ENCODE results near the gene FIBCD1. TPM values are rescaled to one million over a fixed set of nuclear protein-coding genes. Genes with fewer than 3 reads are reported as not detected.

The FIBCD1 gene
- total RNA-seq, 4 donors from 2014 or later, result 3.3 TPM; not detected in 3

DNA sequence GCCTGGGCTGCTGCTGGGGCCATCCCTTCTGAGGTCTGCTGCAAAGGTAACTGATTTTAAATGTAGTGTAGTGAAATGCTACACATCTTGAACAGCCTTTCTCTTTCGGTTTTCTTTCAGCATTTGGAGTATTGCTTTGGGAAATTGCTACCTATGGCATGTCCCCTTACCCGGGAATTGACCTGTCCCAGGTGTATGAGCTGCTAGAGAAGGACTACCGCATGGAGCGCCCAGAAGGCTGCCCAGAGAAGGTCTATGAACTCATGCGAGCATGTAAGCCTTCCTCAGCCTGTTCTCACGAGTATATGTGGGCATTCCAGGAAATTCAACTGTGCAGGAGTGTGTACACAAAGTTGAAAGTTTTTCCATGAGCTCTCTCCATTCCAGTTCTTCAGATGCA, 60.8 kb downstream of the FIBCD1 start:
- DNase-seq, result no peak
- TF ChIP-seq POLR2A (IDR thresholded peaks at IDR 0.05), result no peak
- TF ChIP-seq, protein P1, sequence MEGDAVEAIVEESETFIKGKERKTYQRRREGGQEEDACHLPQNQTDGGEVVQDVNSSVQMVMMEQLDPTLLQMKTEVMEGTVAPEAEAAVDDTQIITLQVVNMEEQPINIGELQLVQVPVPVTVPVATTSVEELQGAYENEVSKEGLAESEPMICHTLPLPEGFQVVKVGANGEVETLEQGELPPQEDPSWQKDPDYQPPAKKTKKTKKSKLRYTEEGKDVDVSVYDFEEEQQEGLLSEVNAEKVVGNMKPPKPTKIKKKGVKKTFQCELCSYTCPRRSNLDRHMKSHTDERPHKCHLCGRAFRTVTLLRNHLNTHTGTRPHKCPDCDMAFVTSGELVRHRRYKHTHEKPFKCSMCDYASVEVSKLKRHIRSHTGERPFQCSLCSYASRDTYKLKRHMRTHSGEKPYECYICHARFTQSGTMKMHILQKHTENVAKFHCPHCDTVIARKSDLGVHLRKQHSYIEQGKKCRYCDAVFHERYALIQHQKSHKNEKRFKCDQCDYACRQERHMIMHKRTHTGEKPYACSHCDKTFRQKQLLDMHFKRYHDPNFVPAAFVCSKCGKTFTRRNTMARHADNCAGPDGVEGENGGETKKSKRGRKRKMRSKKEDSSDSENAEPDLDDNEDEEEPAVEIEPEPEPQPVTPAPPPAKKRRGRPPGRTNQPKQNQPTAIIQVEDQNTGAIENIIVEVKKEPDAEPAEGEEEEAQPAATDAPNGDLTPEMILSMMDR (IDR thresholded peaks at IDR 0.05), result no peak
- peaks cover 0 to 98% (median 0%) of the 10 kb centered on the region in 3 donors for H3K36me3 ChIP-seq
- H3K27ac ChIP-seq, result no peak overlapping the region
- H3K9me3 ChIP-seq, result no peaks in the 10 kb centered on the region
- H3K4me1 ChIP-seq, result peaks cover 0 to 6% (median under 1%) of the 10 kb centered on the region in 4 donors
- H3K27me3 ChIP-seq, result no peaks in the 10 kb centered on the region
- H3K4me3 ChIP-seq, result no peak overlapping the region

DNA sequence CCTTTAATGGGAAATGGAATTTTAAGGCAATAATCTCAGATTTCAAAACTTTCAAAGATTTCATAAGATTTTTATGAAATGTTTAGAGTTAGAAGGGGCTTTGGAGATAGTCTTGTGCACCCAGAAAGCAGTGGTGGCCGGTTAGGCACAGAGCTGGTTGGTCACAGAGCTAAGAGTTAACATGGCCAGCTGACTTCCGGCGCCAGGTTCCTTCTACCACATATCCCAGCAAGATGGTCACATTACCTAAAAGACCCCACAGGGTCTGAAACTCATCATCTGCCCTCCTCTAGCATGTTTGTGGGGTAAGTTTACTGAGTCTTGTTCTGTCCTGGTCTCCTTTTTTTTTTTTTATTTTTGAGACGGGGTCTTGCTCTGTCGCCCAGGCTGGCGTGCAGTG, 61.7 kb downstream of the FIBCD1 start:
- Histone ChIP-seq H3K27ac (no peak overlapping the region), H3K36me3 (peaks cover 0 to 98% (median 0%) of the 10 kb centered on the region in 3 donors), H3K4me3 (no peak overlapping the region), H3K27me3 (no peaks in the 10 kb centered on the region), H3K4me1 (peaks cover 0 to 16% (median 3%) of the 10 kb centered on the region in 4 donors), H3K9me3 (no peaks in the 10 kb centered on the region)
- no peak for TF ChIP-seq POLR2A (IDR thresholded peaks at IDR 0.05)
- TF ChIP-seq, protein P1 (IDR thresholded peaks at IDR 0.05), result no peak
- peak in 1 of 3 donors; percentile 3 for DNase-seq

DNA sequence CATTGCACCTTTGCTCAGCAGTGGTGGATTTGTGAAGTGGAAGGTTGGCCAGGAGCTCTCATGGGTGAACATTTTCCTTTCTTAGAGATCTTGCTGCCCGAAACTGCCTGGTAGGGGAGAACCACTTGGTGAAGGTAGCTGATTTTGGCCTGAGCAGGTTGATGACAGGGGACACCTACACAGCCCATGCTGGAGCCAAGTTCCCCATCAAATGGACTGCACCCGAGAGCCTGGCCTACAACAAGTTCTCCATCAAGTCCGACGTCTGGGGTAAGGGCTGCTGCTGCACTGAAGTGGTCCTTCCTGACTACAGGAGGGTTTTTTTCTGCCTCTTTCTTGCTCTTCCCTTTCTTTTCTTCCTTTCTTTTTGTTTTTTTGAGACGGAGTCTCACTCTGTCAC, 64.3 kb downstream of the FIBCD1 start:
- no peaks in the 10 kb centered on the region for H3K27me3 ChIP-seq

DNA sequence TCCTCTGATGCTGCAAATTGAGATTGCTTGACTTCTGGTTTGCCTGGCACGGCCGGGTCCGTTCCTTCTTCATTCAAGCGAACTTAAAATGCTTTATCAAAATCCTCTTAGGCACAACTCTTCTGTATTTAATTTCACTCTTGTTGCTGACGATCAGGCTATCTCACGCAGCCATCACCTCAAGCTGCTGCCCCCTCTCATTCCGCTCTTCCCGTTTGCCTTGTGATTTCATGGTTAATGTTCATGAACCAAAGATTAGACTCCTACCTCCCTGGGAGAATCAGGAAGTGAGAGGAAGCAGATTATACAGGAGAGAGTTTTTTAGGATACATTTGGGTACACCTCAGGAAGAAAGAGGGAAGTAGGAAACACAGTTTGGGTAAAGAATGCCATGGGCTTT, 65.1 kb downstream of the FIBCD1 start:
- no peak for TF ChIP-seq POLR2A (IDR thresholded peaks at IDR 0.05)
- TF ChIP-seq, protein P1 (IDR thresholded peaks at IDR 0.05), result no peak
- H3K27ac ChIP-seq, result peak overlapping the region in 2 of 4 donors; percentile 5 to 51
- no peak for DNase-seq
- no peaks in the 10 kb centered on the region for H3K9me3 ChIP-seq
- H3K27me3 ChIP-seq, result no peaks in the 10 kb centered on the region
- peaks cover 0 to 73% (median 0%) of the 10 kb centered on the region in 3 donors for H3K36me3 ChIP-seq
- H3K4me3 ChIP-seq, result no peak overlapping the region
- H3K4me1 ChIP-seq, result peaks cover 0 to 28% (median 3%) of the 10 kb centered on the region in 4 donors

More for the DNA sequence above, 64.3 kb downstream of the FIBCD1 start:
- peaks cover 0 to 23% (median 3%) of the 10 kb centered on the region in 4 donors for H3K4me1 ChIP-seq
- no peak for DNase-seq
- no peak for TF ChIP-seq POLR2A (IDR thresholded peaks at IDR 0.05)
- TF ChIP-seq, protein P1 (IDR thresholded peaks at IDR 0.05), result no peak
- no peak overlapping the region for H3K4me3 ChIP-seq
- peaks cover 0 to 81% (median 0%) of the 10 kb centered on the region in 3 donors for H3K36me3 ChIP-seq
- H3K27ac ChIP-seq, result no peak overlapping the region
- H3K9me3 ChIP-seq, result no peaks in the 10 kb centered on the region

DNA sequence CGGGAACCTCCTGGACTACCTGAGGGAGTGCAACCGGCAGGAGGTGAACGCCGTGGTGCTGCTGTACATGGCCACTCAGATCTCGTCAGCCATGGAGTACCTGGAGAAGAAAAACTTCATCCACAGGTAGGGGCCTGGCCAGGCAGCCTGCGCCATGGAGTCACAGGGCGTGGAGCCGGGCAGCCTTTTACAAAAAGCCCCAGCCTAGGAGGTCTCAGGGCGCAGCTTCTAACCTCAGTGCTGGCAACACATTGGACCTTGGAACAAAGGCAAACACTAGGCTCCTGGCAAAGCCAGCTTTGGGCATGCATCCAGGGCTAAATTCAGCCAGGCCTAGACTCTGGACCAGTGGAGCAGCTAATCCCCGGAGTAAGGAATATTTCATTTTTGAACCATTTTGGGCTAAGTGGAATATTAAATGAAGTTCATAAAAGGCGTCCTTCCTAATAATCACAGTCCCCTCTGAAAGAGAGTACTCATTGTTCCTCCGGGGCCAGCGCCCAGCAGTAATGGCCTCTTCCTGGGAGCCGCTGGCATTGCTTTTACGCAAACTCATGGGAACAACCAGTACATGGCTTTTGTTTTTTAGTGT, 66.0 kb downstream of the FIBCD1 start:
- no peaks in the 10 kb centered on the region for H3K27me3 ChIP-seq
- DNase-seq, result peak in 2 of 3 donors; percentile 74 to 78
- H3K36me3 ChIP-seq, result peaks cover 0 to 63% (median 0%) of the 10 kb centered on the region in 3 donors
- no peaks in the 10 kb centered on the region for H3K9me3 ChIP-seq
- H3K4me1 ChIP-seq, result peaks cover 0 to 28% (median 3%) of the 10 kb centered on the region in 4 donors
- TF ChIP-seq, protein P1 (IDR thresholded peaks at IDR 0.05), result no peak
- TF ChIP-seq POLR2A (IDR thresholded peaks at IDR 0.05), result no peak
- H3K27ac ChIP-seq, result peak overlapping the region in 3 of 4 donors; percentile 46 to 51 (median 48)
- H3K4me3 ChIP-seq, result no peak overlapping the region
